Hepatocyte (in vitro differentiated cells): ENCODE data around the gene CCM2. TPM values are rescaled to one million over a fixed set of nuclear protein-coding genes. Genes with fewer than 3 reads are reported as not detected.
"Not testable (repeated sequence)": the region's sequence is repeated elsewhere in the genome, so short reads cannot be mapped to it uniquely, and the experiment has no call there.

ENCODE experiments used
- DNase-seq: peaks from one replicate; pipeline ENCODE4 v3.0.0-alpha.2; 2016; ENCODE audit warnings: low spot score
- H2AFZ ChIP-seq: fragments of 200-600 bp; sonication (generic); 2 replicates; pipeline ENCODE4 v1.6.0; 2016; ENCODE audit warnings: antibody characterized with exemption, mild to moderate bottlenecking
- H3K27ac ChIP-seq: fragments of 200-600 bp; sonication (generic); 2 replicates; pipeline ENCODE4 v1.5.1; 2016; ENCODE audit warnings: mild to moderate bottlenecking
- H3K27me3 ChIP-seq: fragments of 200-600 bp; sonication (generic); 2 replicates; pipeline ENCODE4 v1.6.1; 2016
- H3K36me3 ChIP-seq: fragments of 200-600 bp; sonication (generic); replicated peaks from 2 replicates; pipeline ENCODE4 v1.5.1; 2016; ENCODE audit warnings: low read depth; ENCODE audit not compliant: insufficient read depth
- H3K4me1 ChIP-seq: fragments of 200-600 bp; sonication (generic); 2 replicates; pipeline ENCODE4 v1.5.1; 2016; ENCODE audit warnings: mild to moderate bottlenecking, moderate library complexity; ENCODE audit not compliant: insufficient read depth
- H3K4me2 ChIP-seq: fragments of 200-600 bp; sonication (generic); 2 replicates; pipeline ENCODE4 v1.6.0; 2016
- H3K4me3 ChIP-seq: fragments of 200-600 bp; sonication (generic); 2 replicates; pipeline ENCODE4 v1.5.1; 2016; ENCODE audit warnings: mild to moderate bottlenecking
- H3K79me2 ChIP-seq: fragments of 200-600 bp; sonication (generic); 2 replicates; pipeline ENCODE4 v1.6.0; 2017; ENCODE audit warnings: mild to moderate bottlenecking
- H3K9me2 ChIP-seq: fragments of 200-600 bp; sonication (generic); replicated peaks from 2 replicates; pipeline ENCODE4 v1.6.0; 2017; ENCODE audit warnings: mild to moderate bottlenecking; ENCODE audit not compliant: insufficient read depth
- H3K9me3 ChIP-seq: fragments of 200-600 bp; sonication (generic); 2 replicates; pipeline ENCODE4 v1.5.1; 2016; ENCODE audit warnings: low read depth, mild to moderate bottlenecking
- H4K20me1 ChIP-seq: fragments of 200-600 bp; sonication (generic); 2 replicates; pipeline ENCODE4 v1.6.0; 2016; ENCODE audit warnings: mild to moderate bottlenecking; ENCODE audit not compliant: insufficient read depth, poor library complexity, severe bottlenecking
- EZH2 ChIP-seq: fragments of 200-600 bp; sonication (generic); IDR thresholded peaks from 2 replicates; pipeline ENCODE4 v1.6.1; 2016; ENCODE audit warnings: antibody characterized with exemption, mild to moderate bottlenecking, borderline replicate concordance
- EZH2phosphoT487 ChIP-seq: fragments of 200-600 bp; sonication (generic); IDR thresholded peaks from one replicate; pipeline ENCODE4 v1.6.1; 2018; ENCODE audit warnings: antibody characterized with exemption, mild to moderate bottlenecking, low read depth, moderate library complexity; ENCODE audit not compliant: unreplicated experiment, severe bottlenecking
- WGBS: methylation state at CpG from one replicate; pipeline ENCODE4 v1.1.6; 2016; ENCODE audit warnings: low lambda C conversion rate; ENCODE audit errors: missing lambda C conversion rate; 5-methylcytosine and 5-hydroxymethylcytosine counted together
- polyA plus RNA-seq: library from polyadenylated mRNA; unstranded; fragments of >200 nt; fragmentation: Nextera tagmentation; extraction: Ambion mirVana; gene quantifications from 2 replicates; pipeline ENCODE4 v1.2.1, GENCODE V29; 2016
- total RNA-seq: library from RNA; depleted of rRNA; stranded (reverse); fragments of >200 nt; gene quantifications from 2 replicates; pipeline ENCODE4 v1.2.3, GENCODE V29; 2014
- TF ChIP-seq, protein P1 (sequence below): fragments of 200-600 bp; sonication (generic); IDR thresholded peaks from 2 replicates; pipeline ENCODE4 v1.5.1; 2016; ENCODE audit warnings: antibody characterized with exemption, mild to moderate bottlenecking; ENCODE audit not compliant: poor library complexity

Gene CCM2
- total and polyA plus RNA-seq, 2 experiments from 2014 or later: 32.2 to 57.1 TPM

DNA sequence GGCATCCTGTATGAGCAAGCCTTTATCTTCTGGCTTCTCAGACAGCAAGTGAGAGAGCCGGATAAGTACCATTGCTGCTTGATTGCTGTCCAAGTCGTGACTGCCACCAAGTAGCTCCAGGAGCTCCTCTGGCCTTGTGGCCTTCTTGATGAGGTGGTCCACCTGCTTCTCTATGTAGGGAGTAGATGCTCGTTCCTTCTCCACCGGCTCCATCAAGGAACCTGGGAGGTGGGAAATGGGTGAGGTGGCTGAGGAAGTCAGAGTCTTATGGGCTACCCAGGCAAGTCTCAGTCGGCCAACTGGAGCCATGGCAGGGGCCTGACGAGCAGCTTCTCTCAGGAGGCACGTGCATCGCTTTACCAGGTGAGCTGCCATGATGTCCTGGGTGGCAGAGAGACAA is 108.9 kb downstream of the CCM2 start:
- H3K36me3 ChIP-seq: no peaks in the 10 kb centered on the region
- H3K4me2 ChIP-seq: no peak overlapping the region
- H3K27me3 ChIP-seq: no peaks in the 10 kb centered on the region
- no peak for DNase-seq
- H3K9me3 ChIP-seq: no peaks in the 10 kb centered on the region
- no peak overlapping the region for H3K27ac ChIP-seq
- peaks cover 47% of the 10 kb centered on the region for H3K79me2 ChIP-seq
- WGBS: 90% methylated on average over 8 of the region's 8 CpGs
- H2AFZ ChIP-seq: no peak overlapping the region
- H4K20me1 ChIP-seq: peaks cover 11% of the 10 kb centered on the region
- H3K9me2 ChIP-seq: no peaks in the 10 kb centered on the region
- TF ChIP-seq, protein P1, sequence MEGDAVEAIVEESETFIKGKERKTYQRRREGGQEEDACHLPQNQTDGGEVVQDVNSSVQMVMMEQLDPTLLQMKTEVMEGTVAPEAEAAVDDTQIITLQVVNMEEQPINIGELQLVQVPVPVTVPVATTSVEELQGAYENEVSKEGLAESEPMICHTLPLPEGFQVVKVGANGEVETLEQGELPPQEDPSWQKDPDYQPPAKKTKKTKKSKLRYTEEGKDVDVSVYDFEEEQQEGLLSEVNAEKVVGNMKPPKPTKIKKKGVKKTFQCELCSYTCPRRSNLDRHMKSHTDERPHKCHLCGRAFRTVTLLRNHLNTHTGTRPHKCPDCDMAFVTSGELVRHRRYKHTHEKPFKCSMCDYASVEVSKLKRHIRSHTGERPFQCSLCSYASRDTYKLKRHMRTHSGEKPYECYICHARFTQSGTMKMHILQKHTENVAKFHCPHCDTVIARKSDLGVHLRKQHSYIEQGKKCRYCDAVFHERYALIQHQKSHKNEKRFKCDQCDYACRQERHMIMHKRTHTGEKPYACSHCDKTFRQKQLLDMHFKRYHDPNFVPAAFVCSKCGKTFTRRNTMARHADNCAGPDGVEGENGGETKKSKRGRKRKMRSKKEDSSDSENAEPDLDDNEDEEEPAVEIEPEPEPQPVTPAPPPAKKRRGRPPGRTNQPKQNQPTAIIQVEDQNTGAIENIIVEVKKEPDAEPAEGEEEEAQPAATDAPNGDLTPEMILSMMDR: no peak
- no peak for TF ChIP-seq EZH2phosphoT487
- no peak for TF ChIP-seq EZH2
- H3K4me1 ChIP-seq: peaks cover 12% of the 10 kb centered on the region
- no peak overlapping the region for H3K4me3 ChIP-seq

DNA sequence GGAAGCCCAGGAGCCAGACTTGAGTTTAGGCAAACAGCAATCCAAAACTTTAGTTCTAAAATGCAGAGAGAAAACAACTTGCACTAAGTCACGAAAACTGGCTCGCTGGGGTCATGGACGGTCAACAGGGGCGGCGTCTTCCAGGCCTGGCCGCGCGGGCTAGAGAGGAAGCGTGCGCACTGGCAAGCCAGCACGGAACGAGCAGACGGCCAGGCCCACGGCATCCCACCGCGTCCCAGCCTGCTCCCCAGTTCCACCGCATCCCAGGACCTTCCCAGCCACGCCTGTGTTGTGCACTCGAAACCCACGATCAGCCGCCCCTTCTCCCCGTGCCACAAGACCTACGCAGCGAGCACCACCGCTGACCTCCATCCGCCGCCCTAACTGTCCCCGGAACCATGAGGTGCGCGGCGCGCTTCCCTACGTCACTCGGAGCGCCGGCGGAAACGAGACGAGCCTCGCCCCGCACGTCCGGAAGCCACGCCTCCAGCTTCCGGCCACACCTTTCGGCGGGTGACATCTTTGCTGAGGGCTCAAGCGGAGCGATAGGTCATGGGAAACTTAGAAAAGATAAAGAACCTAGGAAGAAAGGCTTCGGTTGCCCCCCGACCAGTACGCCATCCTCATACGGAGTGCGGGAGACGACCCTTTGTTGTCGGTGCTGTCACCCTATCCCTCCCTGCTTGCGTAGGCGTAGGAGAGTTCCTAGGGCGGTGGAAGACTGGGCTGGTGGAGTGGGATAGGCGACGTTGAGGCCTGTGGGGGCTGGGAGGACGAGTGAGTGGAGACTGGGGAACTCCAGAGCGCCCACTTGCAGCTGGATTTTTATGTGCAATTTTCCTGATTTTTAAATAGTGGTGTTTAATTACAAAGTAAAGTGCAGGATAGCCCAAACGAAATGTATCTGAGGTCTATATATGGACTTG is 111.6 kb downstream of the CCM2 start, which contains the start of gene TBRG4:
Gene TBRG4 (minus strand): TSS at position 400 of the 926 bp plus-strand sequence. CDS start 2,460 bp downstream, outside the sequence.
- H3K4me2 ChIP-seq: peak within 1 kb of the TSS; percentile 79
- under 1% methylated on average over 64 of the region's 64 CpGs for WGBS
- peak; percentile 98 for DNase-seq
- peak within 1 kb of the TSS; percentile 76 for H2AFZ ChIP-seq
- peaks cover 3% of the 10 kb centered on the region for H3K27me3 ChIP-seq
- H3K27ac ChIP-seq: peak within 1 kb of the TSS; percentile 99
- H4K20me1 ChIP-seq: peaks cover 11% of the 10 kb centered on the region
- H3K9me2 ChIP-seq: no peaks in the 10 kb centered on the region
- no peaks in the 10 kb centered on the region for H3K9me3 ChIP-seq
- TF ChIP-seq EZH2phosphoT487 (no peak), EZH2 (no peak)
- TF ChIP-seq, protein P1: peak; percentile 38
- H3K4me1 ChIP-seq: peaks cover 12% of the 10 kb centered on the region
- H3K36me3 ChIP-seq: no peaks in the 10 kb centered on the region
- H3K4me3 ChIP-seq: peak within 1 kb of the TSS; percentile 74
- peaks cover 44% of the 10 kb centered on the region for H3K79me2 ChIP-seq

DNA sequence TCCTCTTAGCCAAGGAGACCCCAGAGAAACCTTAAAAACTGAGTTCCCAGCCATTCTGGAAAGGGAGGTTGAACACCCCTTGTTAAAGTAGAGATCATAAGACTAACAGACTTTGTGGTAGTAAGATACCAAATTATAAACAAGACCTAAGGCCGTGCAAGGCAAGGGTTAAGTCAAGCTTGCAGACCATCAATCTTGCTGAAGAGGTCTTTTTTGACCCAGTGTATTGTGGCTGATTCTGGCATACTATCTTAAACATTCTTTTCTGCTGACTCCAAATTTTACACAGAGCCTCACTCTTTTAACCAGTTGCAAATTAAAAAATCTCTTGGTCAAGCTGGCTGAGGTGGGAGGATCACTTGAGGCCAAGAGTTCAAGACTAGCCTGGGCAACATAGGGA is 112.6 kb downstream of the CCM2 start:
- H3K4me1 ChIP-seq: peaks cover 12% of the 10 kb centered on the region
- 93% methylated on average over 1 of the region's 1 CpG for WGBS
- peaks cover 7% of the 10 kb centered on the region for H4K20me1 ChIP-seq
- H3K79me2 ChIP-seq: peaks cover 37% of the 10 kb centered on the region
- peaks cover 7% of the 10 kb centered on the region for H3K27me3 ChIP-seq
- H3K4me2 ChIP-seq: peak overlapping the region; percentile 75
- H3K27ac ChIP-seq: peak overlapping the region; percentile 99
- no peaks in the 10 kb centered on the region for H3K36me3 ChIP-seq
- no peak for DNase-seq
- H3K4me3 ChIP-seq: peak overlapping the region; percentile 74
- TF ChIP-seq, protein P1: no peak
- TF ChIP-seq EZH2 (no peak), EZH2phosphoT487 (no peak)
- no peaks in the 10 kb centered on the region for H3K9me3 ChIP-seq
- no peaks in the 10 kb centered on the region for H3K9me2 ChIP-seq
- no peak overlapping the region for H2AFZ ChIP-seq

GRCh38 chr7:45114257-45114656 is 114.3 kb downstream of the CCM2 start:
- not testable (repeated sequence) for H3K4me3 ChIP-seq, H3K9me2 ChIP-seq, DNase-seq, H4K20me1 ChIP-seq, H2AFZ ChIP-seq, H3K27me3 ChIP-seq, H3K36me3 ChIP-seq, H3K4me2 ChIP-seq, H3K9me3 ChIP-seq, H3K27ac ChIP-seq
- 80% methylated on average over 1 of the region's 1 CpG for WGBS
- H3K4me1 ChIP-seq: peaks cover 12% of the 10 kb centered on the region
- H3K79me2 ChIP-seq: peaks cover 21% of the 10 kb centered on the region
